Stimulated activated CD4-positive, alpha-beta T cell treated with anti-CD3 and anti-CD28 coated beads, TNF-alpha, amount 100 ng/mL, for 1 hour (primary cell): ENCODE results near the gene AGMO.
"Not testable (repeated sequence)": the region's sequence is repeated elsewhere in the genome, so short reads cannot be mapped to it uniquely, and the experiment has no call there.

Source experiments
- DNase-seq, 3 donors: peaks; one replicate each; pipeline ENCODE4 v3.0.0-alpha.2; 2020; ENCODE audit warnings: low read depth in 3 of 3, low spot score in 1 of 3

Gene AGMO

DNA sequence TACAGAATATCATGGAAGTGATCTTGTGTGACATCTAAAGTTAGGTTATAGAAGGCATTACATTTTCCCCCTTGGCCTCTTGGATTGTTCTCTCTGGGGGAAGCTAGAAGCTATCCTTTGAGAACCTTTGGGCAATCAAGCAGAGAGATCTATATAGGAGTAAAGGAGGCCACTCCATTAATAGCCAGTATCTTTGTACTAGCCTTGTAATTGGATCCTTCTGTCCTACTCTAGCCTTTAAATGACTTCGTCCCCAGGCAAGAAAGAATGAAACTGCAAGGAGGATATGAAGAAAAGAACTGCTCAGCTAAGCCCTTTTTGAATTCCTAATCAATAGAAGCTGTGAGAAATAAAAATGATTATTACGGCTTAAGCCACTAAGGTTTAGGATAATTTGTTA is 230.9 kb downstream of the AGMO start:
- no peak for DNase-seq

DNA sequence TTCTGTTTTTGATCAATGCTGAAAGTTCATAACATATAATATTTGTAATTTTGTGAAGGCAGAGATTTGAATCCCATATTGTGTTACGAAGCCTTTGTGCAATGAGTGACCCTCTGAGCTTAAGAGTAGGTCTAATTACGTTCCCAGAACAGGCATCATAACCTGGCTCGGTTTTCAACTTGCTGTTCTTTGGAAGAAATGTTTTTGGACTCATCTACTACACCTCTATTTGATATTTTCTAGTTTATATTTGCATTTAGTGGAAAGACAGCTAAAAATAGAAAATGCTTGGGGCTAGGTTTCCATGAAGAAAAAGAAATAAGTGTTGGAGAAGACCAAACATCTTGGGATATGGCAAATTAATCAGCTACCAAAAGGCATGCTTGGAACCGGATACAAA is 234.8 kb downstream of the AGMO start:
- DNase-seq = no peak

- no peak for DNase-seq
These were observed 235.7 kb downstream of the AGMO start for GRCh38 chr7:15326044-15326644.

GRCh38 chr7:15323550-15323949 is 238.3 kb downstream of the AGMO start:
- no peak for DNase-seq

- DNase-seq = no peak
These were observed 244.6 kb downstream of the AGMO start for GRCh38 chr7:15317215-15317614.

- no peak for DNase-seq
These were observed 246.1 kb downstream of the AGMO start for GRCh38 chr7:15315678-15316077.

- no peak for DNase-seq
These were observed 246.9 kb downstream of the AGMO start for GRCh38 chr7:15314922-15315321.

DNA sequence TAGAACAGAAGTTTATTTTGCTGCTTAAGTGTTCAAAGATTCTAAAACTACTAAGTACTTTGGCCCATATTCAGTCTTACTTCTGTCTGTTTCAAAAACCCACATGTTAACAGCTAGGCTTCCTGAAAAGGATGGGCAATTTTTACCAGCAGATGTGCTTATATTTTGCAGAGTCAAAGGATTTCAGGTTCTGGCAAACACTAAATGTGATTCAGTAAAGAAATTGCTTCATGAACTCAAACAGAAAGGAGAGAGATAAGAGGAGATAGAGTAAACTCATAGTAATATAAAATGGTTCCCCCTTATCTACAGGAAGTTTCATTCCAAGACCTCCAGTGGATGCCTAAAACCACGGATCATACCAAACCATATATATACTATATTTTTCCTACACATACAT is 248.5 kb downstream of the AGMO start:
- DNase-seq = no peak

DNA sequence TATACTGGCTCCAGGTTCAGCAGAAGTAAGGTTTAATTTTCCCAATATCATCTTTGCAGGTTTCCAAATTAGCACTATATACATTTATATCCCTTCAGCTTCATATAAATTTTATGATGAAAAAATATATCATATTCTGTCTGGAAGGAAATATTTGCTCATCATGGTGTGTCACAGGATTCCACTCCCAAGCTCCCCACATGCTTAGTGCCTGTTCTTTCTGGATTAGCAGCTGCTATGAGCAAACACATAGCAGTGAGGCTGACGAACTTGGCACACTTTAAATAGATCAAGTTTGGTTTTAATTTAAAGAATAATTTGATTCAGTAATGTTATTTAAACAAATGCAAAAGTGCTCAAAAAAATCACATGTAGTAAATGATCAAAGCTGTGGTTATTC is 251.9 kb downstream of the AGMO start:
- DNase-seq = no peak

GRCh38 chr7:15308821-15309220 is 253.0 kb downstream of the AGMO start:
- DNase-seq = no peak

- no peak for DNase-seq
These were observed 255.5 kb downstream of the AGMO start for GRCh38 chr7:15306296-15306695.

GRCh38 chr7:15305002-15305600 is 256.7 kb downstream of the AGMO start:
- no peak for DNase-seq

- DNase-seq = no peak
These were observed 258.5 kb downstream of the AGMO start for GRCh38 chr7:15303357-15303756.

DNA sequence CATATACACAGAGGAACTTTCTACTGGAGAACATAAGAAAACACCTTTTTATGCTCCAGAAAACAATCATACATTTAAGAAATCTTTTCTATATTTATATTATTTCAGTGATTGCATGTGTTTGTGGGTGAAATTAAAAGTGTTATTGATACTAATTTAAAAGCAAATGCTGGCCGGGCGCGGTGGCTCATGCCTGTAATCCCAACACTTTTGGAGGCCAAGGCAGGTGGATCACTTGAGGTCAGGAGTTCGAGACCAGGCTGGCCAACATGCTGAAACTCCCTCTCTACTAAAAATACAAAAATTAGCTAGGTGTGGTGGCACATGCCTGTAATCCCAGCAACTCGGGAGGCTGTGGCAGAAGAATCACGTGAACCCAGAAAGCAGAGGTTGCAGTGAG is 260.8 kb downstream of the AGMO start:
- not testable (repeated sequence) for DNase-seq

GRCh38 chr7:15292138-15292537 is 269.7 kb downstream of the AGMO start:
- no peak for DNase-seq

GRCh38 chr7:15291699-15292098 is 270.1 kb downstream of the AGMO start:
- no peak for DNase-seq

DNA sequence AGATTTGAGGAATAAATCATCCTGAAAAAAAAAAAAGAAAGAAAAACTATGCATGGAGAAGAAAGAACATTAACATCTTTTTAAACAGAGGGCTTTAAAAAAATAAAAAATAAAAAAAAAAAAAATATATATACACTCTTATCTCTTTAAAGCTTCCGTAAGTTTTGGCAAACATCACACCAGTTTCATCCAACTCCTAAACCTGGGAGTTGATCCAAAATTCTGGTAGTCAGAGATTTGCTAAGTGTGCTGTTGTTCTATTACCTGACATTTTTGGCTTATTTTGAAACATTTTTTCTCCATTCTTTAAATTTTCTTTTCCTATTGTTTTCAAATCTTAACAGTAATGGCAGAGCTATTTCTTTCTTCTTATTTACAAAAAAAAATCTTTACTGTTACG is 273.1 kb downstream of the AGMO start:
- DNase-seq = no peak

DNA sequence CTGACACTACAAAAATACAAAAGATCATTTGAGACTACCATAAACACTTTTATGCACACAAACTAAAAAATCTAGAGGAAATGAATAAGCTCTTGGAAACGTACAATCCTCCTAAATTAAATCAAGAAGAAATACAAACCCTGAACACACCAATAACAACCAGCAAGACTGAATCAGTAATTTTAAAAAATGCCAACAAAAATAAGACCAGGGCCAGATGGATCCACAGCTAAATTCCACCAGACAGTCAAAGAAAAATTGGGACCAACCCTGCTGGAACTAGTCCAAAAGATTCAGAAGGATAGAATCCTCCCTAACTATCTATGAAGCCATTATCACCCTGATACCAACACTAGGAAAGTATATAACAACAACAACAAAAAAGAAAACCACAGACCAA is 277.4 kb downstream of the AGMO start:
- no peak for DNase-seq

DNA sequence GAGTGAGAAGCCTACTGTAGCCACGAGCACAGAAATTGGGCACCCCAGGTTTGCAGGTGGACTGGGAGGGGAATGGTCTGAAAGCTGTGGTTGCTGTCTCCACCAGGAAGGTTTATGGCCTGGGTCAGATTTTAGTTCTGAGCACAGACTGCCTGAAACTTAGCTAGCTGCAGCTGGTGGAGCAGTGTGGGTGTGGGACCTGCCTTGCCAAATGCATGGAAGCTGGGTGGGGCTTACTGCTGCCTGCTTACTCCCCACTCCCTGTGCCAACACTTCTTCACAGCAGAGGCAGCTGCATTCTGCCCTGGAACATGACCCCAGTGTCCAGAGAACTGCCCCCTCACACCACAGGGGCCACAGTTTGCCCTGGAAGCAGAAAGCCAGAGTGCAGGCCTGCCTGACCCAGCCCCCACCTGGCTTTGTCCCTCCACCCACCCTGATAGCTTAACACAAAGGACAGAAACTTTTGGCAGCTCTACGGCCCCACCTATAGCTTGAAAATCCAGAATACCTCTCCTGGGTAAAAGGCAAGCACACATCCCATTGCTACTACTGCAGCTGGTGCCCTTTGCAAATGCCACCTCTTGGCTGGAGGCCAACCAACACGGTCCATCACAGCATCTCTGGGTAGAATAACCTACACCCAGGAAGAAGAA is 281.6 kb downstream of the AGMO start:
- DNase-seq = no peak

DNA sequence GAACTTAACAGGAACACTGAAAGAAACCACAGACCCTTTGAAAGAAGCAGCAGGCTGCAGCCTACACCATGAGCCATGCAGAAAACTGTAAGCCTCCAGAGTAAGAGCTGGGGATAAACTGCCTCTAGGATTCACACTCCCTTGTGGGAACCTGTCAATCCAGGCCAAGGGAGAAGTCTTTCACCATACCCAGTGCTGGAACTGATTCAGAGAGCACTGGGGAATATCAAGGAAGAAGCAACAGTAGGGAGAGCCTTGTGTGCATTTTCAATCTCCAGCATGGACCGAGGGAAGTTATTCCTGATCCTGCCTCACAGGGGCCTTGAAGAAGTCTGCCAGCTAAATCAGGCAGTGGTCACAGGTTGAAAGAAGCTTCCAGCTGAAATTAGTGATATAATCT is 282.2 kb downstream of the AGMO start:
- DNase-seq = no peak

DNA sequence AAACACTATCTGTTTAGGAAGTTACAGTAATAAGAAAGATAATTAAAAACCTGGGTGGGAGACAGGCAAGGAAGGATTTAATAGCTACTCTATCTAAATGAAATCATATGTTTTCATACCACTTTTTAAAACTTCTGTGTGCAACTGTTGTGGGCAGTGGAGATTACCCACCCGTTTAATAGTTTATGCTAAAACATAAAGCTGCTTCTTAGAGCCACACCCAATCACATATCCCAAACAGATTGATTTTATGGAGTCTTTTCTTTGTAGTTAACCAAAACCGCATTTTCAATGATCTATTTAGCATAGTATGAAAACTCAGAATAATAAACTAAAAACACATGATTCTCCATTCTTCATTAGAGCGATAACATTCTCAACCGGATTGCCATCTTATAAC is 304.1 kb downstream of the AGMO start:
- no peak for DNase-seq

DNA sequence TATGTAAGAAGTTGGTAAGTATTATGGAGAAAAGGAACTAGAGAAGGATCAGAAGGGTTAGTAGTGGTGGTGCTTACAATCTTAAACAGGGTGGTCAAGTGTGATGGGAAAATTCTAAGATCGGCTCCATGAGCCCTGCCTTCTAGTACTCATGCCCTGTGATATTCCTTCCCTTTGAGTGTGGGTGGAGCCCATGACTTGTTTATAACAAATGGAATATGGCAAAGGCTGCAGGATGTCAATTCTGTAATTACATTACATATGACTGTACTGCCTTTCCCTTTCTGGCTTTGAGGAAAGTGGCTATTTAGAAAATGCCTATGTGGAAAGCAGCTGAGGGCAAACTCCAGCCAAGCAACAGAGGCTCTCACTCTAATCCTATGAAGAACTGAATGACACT is 309.6 kb downstream of the AGMO start:
- DNase-seq = no peak

- no peak for DNase-seq
These were observed 313.3 kb downstream of the AGMO start for GRCh38 chr7:15248514-15248913.
